Lung (tissue), 12 donors: ENCODE data around the gene VSTM2B. TPM values are rescaled to one million over a fixed set of nuclear protein-coding genes. Genes with fewer than 3 reads are reported as not detected.

Experiments used
- ATAC-seq: fragments of 200-7000 bp; cut with Tn5 transposase; one replicate; pipeline ENCODE4 v1.9.1; 2020; ENCODE audit warnings: moderate number of reproducible peaks; ENCODE audit not compliant: insufficient read depth, low FRiP score
- DNase-seq, 3 donors: peaks; one replicate each; pipeline ENCODE4 v3.0.0-alpha.2; 2013 to 2017
- H3K27ac ChIP-seq, 2 donors: one replicate each; pipeline ENCODE4 v1.5.1; 2013; ENCODE audit warnings: mild to moderate bottlenecking in 2 of 2, moderate library complexity in 2 of 2, control low read depth in 1 of 2, inconsistent platforms in 1 of 2, low read depth in 1 of 2, low read length in 1 of 2
- H3K27me3 ChIP-seq, 3 donors: one replicate each; pipeline ENCODE4 v1.5.1; 2013; ENCODE audit warnings: low read length in 2 of 3; ENCODE audit not compliant: control insufficient read depth in 3 of 3, insufficient read depth in 3 of 3
- H3K36me3 ChIP-seq, 4 donors: one replicate each; pipeline ENCODE4 v1.5.1; 2013; ENCODE audit warnings: low read length in 4 of 4, mild to moderate bottlenecking in 1 of 4, moderate library complexity in 1 of 4; ENCODE audit not compliant: control insufficient read depth in 4 of 4, insufficient read depth in 4 of 4
- H3K4me1 ChIP-seq, 5 donors: one replicate each; pipeline ENCODE4 v1.5.1; 2013; ENCODE audit warnings: low read length in 5 of 5, mild to moderate bottlenecking in 2 of 5, moderate library complexity in 1 of 5; ENCODE audit not compliant: control insufficient read depth in 5 of 5, insufficient read depth in 5 of 5
- H3K4me3 ChIP-seq: one replicate; pipeline ENCODE4 v1.5.1; 2013; ENCODE audit warnings: mild to moderate bottlenecking, control low read depth, moderate library complexity
- H3K9ac ChIP-seq, 2 donors: one replicate each; pipeline ENCODE4 v1.5.1; 2013; ENCODE audit warnings: low read length in 2 of 2, control low read depth in 1 of 2; ENCODE audit not compliant: insufficient read depth in 1 of 2
- H3K9me3 ChIP-seq, 4 donors: one replicate each; pipeline ENCODE4 v1.5.1; 2013; ENCODE audit warnings: low read length in 3 of 4, mild to moderate bottlenecking in 1 of 4, moderate library complexity in 1 of 4; ENCODE audit not compliant: control insufficient read depth in 4 of 4, insufficient read depth in 3 of 4
- CTCF ChIP-seq: IDR thresholded peaks from 2 replicates; pipeline ENCODE4 v1.5.1; 2012; ENCODE audit warnings: mild to moderate bottlenecking; ENCODE audit errors: control extremely low read depth, extremely low read depth
- WGBS, 2 donors: extraction: QIAGEN DNeasy Blood & Tissue Kit; methylation state at CpG; one replicate each; pipeline ENCODE4 v1.1.7; 2013; 5-methylcytosine and 5-hydroxymethylcytosine counted together
- polyA plus RNA-seq, 2 donors: library from polyadenylated mRNA; stranded (reverse); fragments of 200-250 nt; gene quantifications; one replicate each; pipeline ENCODE4 v1.2.1, GENCODE V29; 2013
- total RNA-seq, 2 donors: library from RNA; depleted of rRNA in 1 of 2; stranded (reverse); fragments of >200 nt in 1 of 2; gene quantifications; one replicate each; pipeline ENCODE4 v1.2.1, GENCODE V29; 2014 to 2021
- donor health status: control.
- donor health status: control.
- donor health status: Bipolar disorder and iron deficiency.
- donor health status: healthy.
- donor health status: DM: yes; HTN: yes; CAD: no.

VSTM2B gene
- total and polyA plus RNA-seq, 4 donors, result not detected

GRCh38 chr19:29610213-29610573, 84.4 kb downstream of the VSTM2B start:
- Histone ChIP-seq H3K4me1 (peaks cover 0 to 11% (median 3%) of the 10 kb centered on the region in 5 donors), H3K36me3 (peaks cover 21 to 42% (median 33%) of the 10 kb centered on the region in 4 donors), H3K9ac (no peak overlapping the region), H3K4me3 (no peak overlapping the region), H3K27ac (no peak overlapping the region), H3K27me3 (no peaks in the 10 kb centered on the region), H3K9me3 (no peaks in the 10 kb centered on the region)
- no peak for DNase-seq
- ATAC-seq, result no peak
- TF ChIP-seq CTCF, result no peak
- WGBS, 2 donors, result 85 to 90% methylated on average over 22 of the region's 22 CpGs

- Histone ChIP-seq H3K9ac (no peak overlapping the region), H3K4me3 (no peak overlapping the region)
Observed at GRCh38 chr19:29610574-29611271, 84.9 kb downstream of the VSTM2B start.

DNA sequence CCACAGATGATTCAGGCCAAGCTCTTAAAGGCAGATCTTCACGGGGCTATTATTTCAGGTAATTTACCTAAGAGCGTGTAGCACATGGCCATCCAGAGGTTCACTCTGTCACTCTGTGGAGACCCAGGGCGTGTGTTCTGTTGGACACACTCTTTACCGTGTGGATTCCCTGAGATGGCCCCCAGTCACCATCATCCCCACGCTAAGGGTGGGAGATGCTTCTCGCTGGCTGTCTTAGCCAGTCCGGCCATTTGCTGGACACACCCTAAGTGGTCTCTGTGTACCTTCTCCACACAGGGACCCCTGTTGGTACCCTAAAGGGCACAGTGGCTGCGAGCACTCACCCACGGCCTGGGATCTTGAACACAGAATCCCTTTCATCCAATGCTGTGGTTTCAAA, 86.3 kb downstream of the VSTM2B start:
- ATAC-seq (no peak), DNase-seq (no peak)
- Histone ChIP-seq H3K9me3 (no peaks in the 10 kb centered on the region), H3K9ac (no peak overlapping the region), H3K4me1 (peaks cover 0 to 4% (median 0%) of the 10 kb centered on the region in 5 donors), H3K27ac (no peak overlapping the region), H3K36me3 (peaks cover 24 to 54% (median 37%) of the 10 kb centered on the region in 4 donors), H3K4me3 (no peak overlapping the region), H3K27me3 (no peaks in the 10 kb centered on the region)
- no peak for TF ChIP-seq CTCF
- WGBS, 2 donors, result 95 to 97% methylated on average over 9 of the region's 9 CpGs

More at GRCh38 chr19:29610574-29611271, 84.9 kb downstream of the VSTM2B start:
- peak; percentile 84 for TF ChIP-seq CTCF
- H3K27ac ChIP-seq, result no peak overlapping the region
- H3K36me3 ChIP-seq, result peaks cover 24 to 45% (median 36%) of the 10 kb centered on the region in 4 donors
- H3K4me1 ChIP-seq, result peaks cover 0 to 8% (median 3%) of the 10 kb centered on the region in 5 donors
- ATAC-seq (peak; percentile 71), DNase-seq (peak; percentile 74 to 80 (median 80))
- WGBS, 2 donors, result 42 to 44% methylated on average over 19 of the region's 19 CpGs
- no peaks in the 10 kb centered on the region for H3K27me3 ChIP-seq
- no peaks in the 10 kb centered on the region for H3K9me3 ChIP-seq
